SU-DHL-6 (cell line): ENCODE data around the gene POLA1.

Source experiments
- H2AFZ ChIP-seq: fragments of 200-600 bp; sonication (generic); 2 replicates; pipeline ENCODE4 v1.6.1; 2014; ENCODE audit warnings: low read depth, mild to moderate bottlenecking, moderate library complexity, mixed read lengths, antibody characterized with exemption, low read length; ENCODE audit not compliant: severe bottlenecking
- H3F3A ChIP-seq: fragments of 200-600 bp; shearing (Covaris generic); 2 replicates; pipeline ENCODE4 v1.6.0; 2016; ENCODE audit warnings: antibody characterized with exemption, mild to moderate bottlenecking; ENCODE audit not compliant: insufficient read depth
- H3K27ac ChIP-seq: fragments of 200-600 bp; sonication (generic); 2 replicates; pipeline ENCODE4 v1.5.1; 2016; ENCODE audit warnings: low read depth, mild to moderate bottlenecking, low read length, moderate library complexity, mixed read lengths
- H3K27me3 ChIP-seq: fragments of 200-600 bp; sonication (generic), shearing (Covaris generic); 2 replicates; pipeline ENCODE4 v1.6.0; 2014; ENCODE audit warnings: mild to moderate bottlenecking, low read length
- H3K36me3 ChIP-seq: fragments of 200-600 bp; sonication (generic); 2 replicates; pipeline ENCODE4 v1.6.1; 2014; ENCODE audit warnings: mild to moderate bottlenecking, low read length, mixed read lengths
- H3K4me2 ChIP-seq: fragments of 300-600, 200-600 bp; shearing (Covaris generic), sonication (generic); 2 replicates; pipeline ENCODE4 v1.6.0; 2014; ENCODE audit warnings: low read length, low read depth, mild to moderate bottlenecking; ENCODE audit not compliant: poor library complexity, severe bottlenecking
- H3K4me3 ChIP-seq: fragments of 200-600 bp; sonication (generic); 2 replicates; pipeline ENCODE4 v1.5.1; 2014; ENCODE audit warnings: antibody characterized with exemption, low read length, mild to moderate bottlenecking, mixed read lengths; ENCODE audit not compliant: insufficient read depth, poor library complexity, severe bottlenecking
- H3K79me2 ChIP-seq: fragments of 200-600 bp; sonication (generic); 2 replicates; pipeline ENCODE4 v1.6.1; 2014; ENCODE audit warnings: mild to moderate bottlenecking, low read length, moderate library complexity; ENCODE audit not compliant: insufficient read depth
- H3K9ac ChIP-seq: fragments of 200-600 bp; sonication (generic); 2 replicates; pipeline ENCODE4 v1.7.0; 2014; ENCODE audit warnings: mild to moderate bottlenecking, low read length
- H3K9me2 ChIP-seq: fragments of 200-600 bp; sonication (generic); replicated peaks from 2 replicates; pipeline ENCODE4 v1.6.1; 2014; ENCODE audit warnings: low read length; ENCODE audit not compliant: insufficient read depth
- H3K9me3 ChIP-seq: fragments of 200-600 bp; sonication (generic); 2 replicates; pipeline ENCODE4 v1.6.1; 2014; ENCODE audit warnings: low read length, mixed read lengths; ENCODE audit not compliant: insufficient read depth
- H4K20me1 ChIP-seq: fragments of 200-600 bp; sonication (generic); 2 replicates; pipeline ENCODE4 v1.6.1; 2014; ENCODE audit warnings: low read depth, mild to moderate bottlenecking, antibody characterized with exemption, low read length, moderate library complexity, mixed read lengths
- CTCF ChIP-seq: fragments of 200-600 bp; sonication (generic); IDR thresholded peaks from one replicate; pipeline ENCODE4 v1.5.1; 2017; ENCODE audit warnings: antibody characterized with exemption, mild to moderate bottlenecking, low read length, moderate library complexity; ENCODE audit not compliant: insufficient read depth, poor library complexity, severe bottlenecking
- EZH2phosphoT487 ChIP-seq: fragments of 200-600 bp; sonication (generic), shearing (Covaris generic); conservative IDR thresholded peaks from 2 replicates; pipeline ENCODE4 v1.6.1; 2018; ENCODE audit warnings: mild to moderate bottlenecking, antibody characterized with exemption, low read length, moderate library complexity, mixed read lengths

The POLA1 gene

GRCh38 chrX:24945009-24945408 is 251.3 kb downstream of the POLA1 start:
- H3K36me3 ChIP-seq = no peaks in the 10 kb centered on the region; the same call in 1 of the 2 replicates

DNA sequence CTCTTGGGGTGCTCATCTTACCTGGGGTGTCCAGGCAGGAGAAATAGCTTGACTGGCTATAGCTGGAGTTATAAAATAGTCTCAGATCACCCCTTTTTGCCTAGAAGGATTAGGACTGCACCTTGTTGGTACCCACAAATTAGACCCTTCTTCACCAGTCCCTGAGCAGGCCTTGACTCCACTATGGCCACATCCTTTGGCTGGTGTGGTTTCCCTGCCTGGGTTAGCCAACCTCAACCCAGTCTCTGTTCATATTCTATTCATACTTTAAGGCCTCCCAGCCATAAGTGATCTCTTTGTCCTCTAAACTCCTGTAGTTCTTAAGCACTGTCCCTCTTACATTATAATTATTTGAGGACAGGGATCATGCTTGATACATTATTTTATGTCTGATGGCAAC is 252.7 kb downstream of the POLA1 start:
- no peak overlapping the region for H3K27ac ChIP-seq
- TF ChIP-seq CTCF (no peak), EZH2phosphoT487 (no peak)
- no peaks in the 10 kb centered on the region for H3K9me2 ChIP-seq
- no peak overlapping the region for H3K9ac ChIP-seq
- H3K79me2 ChIP-seq = no peaks in the 10 kb centered on the region
- H3K9me3 ChIP-seq = no peaks in the 10 kb centered on the region
- no peaks in the 10 kb centered on the region for H3K27me3 ChIP-seq
- no peaks in the 10 kb centered on the region for H4K20me1 ChIP-seq
- no peaks in the 10 kb centered on the region; the same call in 1 of the 2 replicates for H3K36me3 ChIP-seq
- no peak overlapping the region for H3K4me2 ChIP-seq
- H3K4me3 ChIP-seq = no peak overlapping the region
- no peaks in the 10 kb centered on the region for H3F3A ChIP-seq
- no peak overlapping the region for H2AFZ ChIP-seq

More at GRCh38 chrX:24945009-24945408, 251.3 kb downstream of the POLA1 start:
- Histone ChIP-seq H3K4me3 (no peak overlapping the region), H3K9me3 (no peaks in the 10 kb centered on the region), H3K9me2 (no peaks in the 10 kb centered on the region), H4K20me1 (no peaks in the 10 kb centered on the region), H3K79me2 (no peaks in the 10 kb centered on the region), H3K27ac (no peak overlapping the region), H2AFZ (no peak overlapping the region), H3K4me2 (no peak overlapping the region), H3F3A (no peaks in the 10 kb centered on the region), H3K27me3 (no peaks in the 10 kb centered on the region), H3K9ac (no peak overlapping the region)
- TF ChIP-seq EZH2phosphoT487 (no peak), CTCF (no peak)

DNA sequence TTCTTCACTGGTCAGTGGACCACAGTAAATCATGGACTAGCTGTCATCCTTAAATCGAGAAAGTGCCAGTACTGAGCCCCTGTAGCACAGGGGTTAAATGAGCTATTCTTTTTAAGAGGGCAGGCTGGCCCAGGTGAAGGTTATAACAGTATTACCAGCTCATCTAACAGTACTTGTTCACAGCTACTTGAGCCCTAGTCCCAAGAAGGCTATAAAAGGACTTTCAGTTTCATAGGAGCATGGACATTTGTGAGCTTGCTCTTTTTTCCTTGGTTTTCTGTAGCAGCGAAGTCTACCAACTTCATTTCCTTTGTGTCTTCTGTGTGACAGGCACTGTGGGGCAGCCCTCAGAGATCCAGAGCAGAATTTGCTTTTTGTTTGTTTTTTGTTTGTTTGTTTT is 261.0 kb downstream of the POLA1 start:
- TF ChIP-seq CTCF (no peak), EZH2phosphoT487 (no peak)
- Histone ChIP-seq H4K20me1 (no peaks in the 10 kb centered on the region), H3K27me3 (no peaks in the 10 kb centered on the region), H3K9ac (no peak overlapping the region), H3K9me3 (no peaks in the 10 kb centered on the region), H3K27ac (no peak overlapping the region), H2AFZ (no peak overlapping the region), H3K9me2 (no peaks in the 10 kb centered on the region), H3K36me3 (no peaks in the 10 kb centered on the region), H3F3A (no peaks in the 10 kb centered on the region), H3K4me3 (no peak overlapping the region), H3K4me2 (no peak overlapping the region), H3K79me2 (no peaks in the 10 kb centered on the region)
